NB4 (cell line): ENCODE results near the gene THPO.

ENCODE experiments used
- MYC ChIP-seq: IDR thresholded peaks from 2 replicates; pipeline ENCODE4 v1.6.1; 2011; ENCODE audit warnings: low read depth, low read length
- POLR2A ChIP-seq: IDR thresholded peaks from 2 replicates; pipeline ENCODE4 v1.6.1; 2011; ENCODE audit warnings: mild to moderate bottlenecking; ENCODE audit not compliant: insufficient read length; ENCODE audit errors: extremely low read depth
- TF ChIP-seq, protein P1 (sequence below): IDR thresholded peaks from one replicate; pipeline ENCODE4 v1.5.1; 2012; ENCODE audit warnings: low read depth, low read length
- TF ChIP-seq, protein P2 (sequence below): IDR thresholded peaks from 2 replicates; pipeline ENCODE4 v1.6.1; 2011; ENCODE audit warnings: low read depth, low read length

DNA sequence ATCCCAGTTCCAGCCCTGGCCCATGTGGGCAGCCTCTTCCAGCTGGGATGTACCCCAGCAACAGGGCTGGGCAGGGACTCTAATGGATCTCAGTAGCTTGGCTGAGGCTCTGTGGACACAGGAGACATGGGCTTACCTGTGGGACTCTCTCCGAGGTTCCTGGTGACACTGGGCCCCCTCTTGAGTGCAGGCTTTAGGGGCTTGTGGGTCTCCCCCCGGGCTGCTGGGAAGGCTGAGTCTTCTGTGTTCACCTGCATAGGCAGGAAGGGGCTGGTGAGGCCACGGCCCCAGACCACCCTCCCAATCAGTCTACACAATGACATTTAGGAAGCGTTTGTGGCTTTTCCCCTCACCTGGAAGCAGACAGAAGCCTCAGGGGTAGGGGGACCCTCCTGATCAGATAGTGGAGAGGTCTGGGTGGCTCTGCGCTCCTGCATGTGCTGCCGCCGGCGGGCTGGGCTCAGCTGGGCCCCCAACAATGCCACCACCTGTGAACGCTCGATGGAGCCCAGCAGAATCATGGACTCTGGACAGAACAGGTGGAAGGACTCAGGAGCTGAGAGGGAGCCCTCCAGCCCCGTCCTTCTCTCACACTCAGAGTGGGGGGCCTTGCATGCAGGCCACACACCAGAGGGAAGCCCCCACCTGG is 25.0 kb downstream of the THPO start:
- TF ChIP-seq, protein P1, sequence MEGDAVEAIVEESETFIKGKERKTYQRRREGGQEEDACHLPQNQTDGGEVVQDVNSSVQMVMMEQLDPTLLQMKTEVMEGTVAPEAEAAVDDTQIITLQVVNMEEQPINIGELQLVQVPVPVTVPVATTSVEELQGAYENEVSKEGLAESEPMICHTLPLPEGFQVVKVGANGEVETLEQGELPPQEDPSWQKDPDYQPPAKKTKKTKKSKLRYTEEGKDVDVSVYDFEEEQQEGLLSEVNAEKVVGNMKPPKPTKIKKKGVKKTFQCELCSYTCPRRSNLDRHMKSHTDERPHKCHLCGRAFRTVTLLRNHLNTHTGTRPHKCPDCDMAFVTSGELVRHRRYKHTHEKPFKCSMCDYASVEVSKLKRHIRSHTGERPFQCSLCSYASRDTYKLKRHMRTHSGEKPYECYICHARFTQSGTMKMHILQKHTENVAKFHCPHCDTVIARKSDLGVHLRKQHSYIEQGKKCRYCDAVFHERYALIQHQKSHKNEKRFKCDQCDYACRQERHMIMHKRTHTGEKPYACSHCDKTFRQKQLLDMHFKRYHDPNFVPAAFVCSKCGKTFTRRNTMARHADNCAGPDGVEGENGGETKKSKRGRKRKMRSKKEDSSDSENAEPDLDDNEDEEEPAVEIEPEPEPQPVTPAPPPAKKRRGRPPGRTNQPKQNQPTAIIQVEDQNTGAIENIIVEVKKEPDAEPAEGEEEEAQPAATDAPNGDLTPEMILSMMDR, result no peak
- TF ChIP-seq POLR2A (no peak), MYC (no peak)
- TF ChIP-seq, protein P2, sequence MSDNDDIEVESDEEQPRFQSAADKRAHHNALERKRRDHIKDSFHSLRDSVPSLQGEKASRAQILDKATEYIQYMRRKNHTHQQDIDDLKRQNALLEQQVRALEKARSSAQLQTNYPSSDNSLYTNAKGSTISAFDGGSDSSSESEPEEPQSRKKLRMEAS, result no peak
